Activated CD4-positive, alpha-beta T cell treated with anti-CD3 and anti-CD28 coated beads, Interleukin-2, amount 10 ng/mL, durations not matched to agents 24 days and 14 days (primary cell): ENCODE measurements around the gene CYTL1. TPM values are rescaled to one million over a fixed set of nuclear protein-coding genes. Genes with fewer than 3 reads are reported as not detected.
"Not testable (repeated sequence)": the region's sequence is repeated elsewhere in the genome, so short reads cannot be mapped to it uniquely, and the experiment has no call there.

Source experiments
- DNase-seq: peaks from one replicate; pipeline ENCODE4 v3.0.0; 2022
- H3K27ac Mint-ChIP-seq: one replicate; pipeline ENCODE4 v1.8.0; 2022; ENCODE audit warnings: mild to moderate bottlenecking, mixed read lengths
- H3K27me3 Mint-ChIP-seq: one replicate; pipeline ENCODE4 v1.8.0; 2022; ENCODE audit warnings: mixed read lengths
- H3K36me3 Mint-ChIP-seq: one replicate; pipeline ENCODE4 v1.8.0; 2022; ENCODE audit warnings: low read depth, mild to moderate bottlenecking, mixed read lengths
- H3K4me1 Mint-ChIP-seq: one replicate; pipeline ENCODE4 v1.8.0; 2021; ENCODE audit warnings: mixed read lengths
- H3K4me3 Mint-ChIP-seq: one replicate; pipeline ENCODE4 v1.8.0; 2022; ENCODE audit warnings: mild to moderate bottlenecking, moderate library complexity, mixed read lengths
- H3K9me3 Mint-ChIP-seq: one replicate; pipeline ENCODE4 v1.8.0; 2021; ENCODE audit warnings: mixed read lengths
- intact Hi-C: fragments of 100-400 bp; cut with micrococcal nuclease; formaldehyde crosslinking; loops from one replicate; pipeline ENCODE4 v1.15.1; 2023
- total RNA-seq: library from RNA; stranded (reverse); gene quantifications from 2 replicates; pipeline ENCODE4 v1.2.3, GENCODE V29; 2022

The CYTL1 gene
- not detected in 2 replicates for total RNA-seq

GRCh38 chr4:5019274-5019673 is at the start of gene CYTL1:
Gene CYTL1, minus strand, starts transcription at chr4:5019458. Its CDS starts 13 bp downstream, at chr4:5019445.
- Mint-ChIP-seq H3K36me3 (no peaks in the 10 kb centered on the region), H3K27me3 (peaks cover 14% of the 10 kb centered on the region), H3K27ac (no peak within 1 kb of the TSS), H3K4me3 (no peak within 1 kb of the TSS), H3K4me1 (no peaks in the 10 kb centered on the region), H3K9me3 (no peaks in the 10 kb centered on the region)
- intact Hi-C loops: no loop called here
- DNase-seq: no peak

- DNase-seq: peak; percentile 8
- Mint-ChIP-seq H3K4me1 (no peaks in the 10 kb centered on the region), H3K27me3 (no peaks in the 10 kb centered on the region), H3K36me3 (no peaks in the 10 kb centered on the region), H3K4me3 (no peak overlapping the region), H3K27ac (no peak overlapping the region), H3K9me3 (no peaks in the 10 kb centered on the region)
- intact Hi-C loops: no loop called here
Measured at GRCh38 chr4:5067908-5068307, 48.6 kb upstream of the CYTL1 start.

GRCh38 chr4:5066968-5067367 is 47.7 kb upstream of the CYTL1 start:
- H3K27me3 Mint-ChIP-seq, H3K27ac Mint-ChIP-seq, intact Hi-C loops, H3K4me1 Mint-ChIP-seq, H3K9me3 Mint-ChIP-seq, H3K36me3 Mint-ChIP-seq, H3K4me3 Mint-ChIP-seq: not testable (repeated sequence)
- peak; percentile 28 for DNase-seq

- no peak for DNase-seq
- Mint-ChIP-seq H3K27ac (no peak overlapping the region), H3K4me1 (no peaks in the 10 kb centered on the region), H3K27me3 (peaks cover 2% of the 10 kb centered on the region), H3K36me3 (no peaks in the 10 kb centered on the region), H3K9me3 (no peaks in the 10 kb centered on the region), H3K4me3 (no peak overlapping the region)
- intact Hi-C loops: no loop called here
Measured at GRCh38 chr4:5066101-5066500, 46.8 kb upstream of the CYTL1 start.

GRCh38 chr4:5055411-5055810 is 36.2 kb upstream of the CYTL1 start:
- Mint-ChIP-seq H3K4me1 (peaks cover 5% of the 10 kb centered on the region), H3K27ac (no peak overlapping the region), H3K4me3 (no peak overlapping the region), H3K36me3 (no peaks in the 10 kb centered on the region), H3K27me3 (peaks cover 27% of the 10 kb centered on the region), H3K9me3 (no peaks in the 10 kb centered on the region)
- no peak for DNase-seq
- intact Hi-C loops: no loop called here

- Mint-ChIP-seq H3K9me3 (no peaks in the 10 kb centered on the region), H3K27me3 (peaks cover 33% of the 10 kb centered on the region), H3K36me3 (no peaks in the 10 kb centered on the region), H3K4me3 (no peak overlapping the region), H3K27ac (no peak overlapping the region), H3K4me1 (peaks cover 7% of the 10 kb centered on the region)
- intact Hi-C loops: loop anchor here (5.0 kb wide), 1 partner anchor 192 kb away; no protein-coding TSS in a partner anchor
- no peak for DNase-seq
Measured at GRCh38 chr4:5054532-5054931, 35.3 kb upstream of the CYTL1 start.

GRCh38 chr4:5052726-5053425 is 33.6 kb upstream of the CYTL1 start:
- Mint-ChIP-seq H3K9me3 (no peaks in the 10 kb centered on the region), H3K4me3 (no peak overlapping the region), H3K27me3 (peaks cover 38% of the 10 kb centered on the region), H3K4me1 (peaks cover 7% of the 10 kb centered on the region), H3K36me3 (no peaks in the 10 kb centered on the region), H3K27ac (no peak overlapping the region)
- no peak for DNase-seq
- intact Hi-C loops: loop anchor here (5.0 kb wide), 1 partner anchor 191 kb away; no protein-coding TSS in a partner anchor

- Mint-ChIP-seq H3K27ac (no peak overlapping the region), H3K4me3 (no peak overlapping the region), H3K27me3 (peaks cover 38% of the 10 kb centered on the region), H3K36me3 (no peaks in the 10 kb centered on the region), H3K4me1 (peaks cover 7% of the 10 kb centered on the region), H3K9me3 (no peaks in the 10 kb centered on the region)
- DNase-seq: no peak
- intact Hi-C loops: loop anchor here (5.0 kb wide), 1 partner anchor 190 kb away; no protein-coding TSS in a partner anchor
Measured at GRCh38 chr4:5052204-5052702, 33.0 kb upstream of the CYTL1 start.

- peaks cover 7% of the 10 kb centered on the region for H3K4me1 Mint-ChIP-seq
- H3K36me3 Mint-ChIP-seq: no peaks in the 10 kb centered on the region
- peak; percentile 72 for DNase-seq
- H3K9me3 Mint-ChIP-seq: no peaks in the 10 kb centered on the region
- H3K27me3 Mint-ChIP-seq: peaks cover 41% of the 10 kb centered on the region
- peak within 1 kb of the TSS; percentile 75 for H3K4me3 Mint-ChIP-seq
- no peak within 1 kb of the TSS for H3K27ac Mint-ChIP-seq
- intact Hi-C loops: loop anchor here (5.0 kb wide), 1 partner anchor 189 kb away; no protein-coding TSS in a partner anchor
Measured at GRCh38 chr4:5051278-5052203, 32.3 kb upstream of the CYTL1 start, which contains the start of gene STK32B. Gene STK32B, plus strand, starts transcription at chr4:5051480.

- Mint-ChIP-seq H3K36me3 (no peaks in the 10 kb centered on the region), H3K4me3 (peak overlapping the region; percentile 75), H3K27me3 (peaks cover 42% of the 10 kb centered on the region), H3K4me1 (peaks cover 7% of the 10 kb centered on the region), H3K9me3 (no peaks in the 10 kb centered on the region), H3K27ac (no peak overlapping the region)
- peak; percentile 65 for DNase-seq
- intact Hi-C loops: loop anchor here (5.0 kb wide), 1 partner anchor 188 kb away; no protein-coding TSS in a partner anchor
Measured at GRCh38 chr4:5050520-5051277, 31.4 kb upstream of the CYTL1 start.

- DNase-seq: no peak
- intact Hi-C loops: no loop called here
- no peak overlapping the region for H3K27ac Mint-ChIP-seq
- peaks cover 46% of the 10 kb centered on the region for H3K27me3 Mint-ChIP-seq
- H3K4me3 Mint-ChIP-seq: no peak overlapping the region
- no peaks in the 10 kb centered on the region for H3K36me3 Mint-ChIP-seq
- no peaks in the 10 kb centered on the region for H3K9me3 Mint-ChIP-seq
- H3K4me1 Mint-ChIP-seq: peaks cover 7% of the 10 kb centered on the region
Measured at GRCh38 chr4:5048721-5049120, 29.5 kb upstream of the CYTL1 start.

GRCh38 chr4:5045097-5045496 is 25.8 kb upstream of the CYTL1 start:
- H3K4me3 Mint-ChIP-seq: no peak overlapping the region

GRCh38 chr4:5044341-5044740 is 25.1 kb upstream of the CYTL1 start:
- Mint-ChIP-seq H3K9me3 (no peaks in the 10 kb centered on the region), H3K36me3 (no peaks in the 10 kb centered on the region), H3K4me3 (no peak overlapping the region), H3K27ac (no peak overlapping the region), H3K4me1 (no peaks in the 10 kb centered on the region), H3K27me3 (peaks cover 14% of the 10 kb centered on the region)
- no peak for DNase-seq
- intact Hi-C loops: no loop called here

More at GRCh38 chr4:5045097-5045496, 25.8 kb upstream of the CYTL1 start:
- Mint-ChIP-seq H3K36me3 (no peaks in the 10 kb centered on the region), H3K9me3 (no peaks in the 10 kb centered on the region), H3K27me3 (peaks cover 19% of the 10 kb centered on the region), H3K27ac (no peak overlapping the region), H3K4me1 (no peaks in the 10 kb centered on the region)
- intact Hi-C loops: no loop called here
- DNase-seq: no peak
